Skeletal muscle tissue (tissue), 2 donors: ENCODE data around the gene RPS23. TPM values are rescaled to one million over a fixed set of nuclear protein-coding genes. Genes with fewer than 3 reads are reported as not detected.

Source experiments
- small RNA-seq: library from RNA; depleted of rRNA; stranded (forward); fragments of <200 nt; gene quantifications from one replicate; pipeline ENCODE3, GENCODE V24; 2014
- total RNA-seq: library from RNA; depleted of rRNA; stranded (reverse); fragments of >200 nt; gene quantifications from one replicate; pipeline ENCODE4 v1.2.3, GENCODE V29; 2014

Gene RPS23
- total RNA-seq, 1 donor from 2014 or later, result 9,051 TPM

Small RNA genes within 50 kb of the gene (small RNA-seq; reads per million reads assigned to genes)
- not detected for gene AC010598.1
